ENCODE data around the gene PLXND1.

Gene PLXND1

DNA sequence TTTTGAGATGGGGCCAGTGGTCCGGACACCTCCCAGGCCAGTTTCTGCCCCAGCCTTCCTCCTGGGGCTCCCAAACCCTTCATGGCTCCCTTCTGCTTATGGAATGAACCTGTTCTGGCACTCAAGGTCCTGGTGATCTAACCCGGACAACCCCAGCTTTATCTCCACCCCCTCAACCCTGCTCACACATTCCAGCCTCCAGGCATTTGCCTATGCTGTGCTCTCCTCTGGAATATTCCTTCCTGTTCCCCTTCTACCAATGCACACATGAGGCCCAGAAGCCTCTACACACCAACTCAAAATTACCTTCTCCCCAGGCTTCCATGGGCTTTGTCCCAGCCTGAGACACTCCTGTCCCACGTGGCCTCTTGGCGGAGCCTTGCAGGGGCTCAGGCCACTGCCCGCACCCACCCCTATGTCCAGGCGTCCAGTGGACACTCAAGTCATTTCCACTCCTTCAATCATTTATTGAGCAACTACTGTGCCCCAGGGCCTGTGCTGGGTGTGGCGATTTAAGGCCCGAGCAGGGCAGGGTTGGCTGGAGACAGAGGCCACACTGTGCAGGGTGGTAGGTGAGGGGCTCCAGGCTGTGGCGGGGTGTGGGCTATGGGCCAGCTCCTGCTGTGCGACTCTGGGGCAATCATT, 18.8 kb downstream of the PLXND1 start:
- DNase-seq (ENCODE audit: low read depth in 2 of 3, low spot score in 2 of 3) = no peak

DNA sequence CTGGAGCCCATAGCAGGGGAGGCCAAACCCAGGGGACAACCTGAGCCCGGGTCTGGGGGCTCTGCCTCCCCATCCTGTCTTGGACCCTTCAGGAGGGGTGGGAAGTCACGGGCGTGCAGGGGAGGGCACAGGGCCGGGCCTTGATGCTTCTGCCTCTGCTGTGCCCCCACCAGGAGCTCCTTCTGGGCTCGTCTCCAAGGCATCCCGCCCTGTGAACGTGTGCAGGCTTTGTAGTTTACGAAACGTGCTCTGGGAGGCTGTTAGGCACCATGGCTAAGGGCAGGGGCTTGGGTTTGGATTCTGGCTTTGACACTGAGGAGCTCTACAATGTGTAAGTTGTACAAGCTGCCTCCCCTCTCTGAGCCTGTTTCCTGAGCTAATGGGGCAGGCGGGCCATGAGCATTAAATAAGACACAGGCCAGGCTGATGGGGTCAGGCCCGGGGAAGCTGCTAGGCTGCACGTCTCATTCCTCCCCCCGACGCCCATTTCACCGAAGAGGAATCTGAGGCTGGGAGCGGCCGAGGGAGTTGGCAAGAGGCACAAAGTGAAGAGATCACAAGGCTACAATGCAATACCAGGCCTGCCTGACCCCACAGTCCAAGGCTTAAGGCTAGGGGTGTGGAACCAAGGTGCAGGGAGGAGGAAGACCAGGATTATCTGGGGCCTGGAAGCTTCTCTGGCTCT, 19.6 kb downstream of the PLXND1 start:
- no peak for DNase-seq (ENCODE audit: low read depth in 2 of 3, low spot score in 2 of 3)

DNA sequence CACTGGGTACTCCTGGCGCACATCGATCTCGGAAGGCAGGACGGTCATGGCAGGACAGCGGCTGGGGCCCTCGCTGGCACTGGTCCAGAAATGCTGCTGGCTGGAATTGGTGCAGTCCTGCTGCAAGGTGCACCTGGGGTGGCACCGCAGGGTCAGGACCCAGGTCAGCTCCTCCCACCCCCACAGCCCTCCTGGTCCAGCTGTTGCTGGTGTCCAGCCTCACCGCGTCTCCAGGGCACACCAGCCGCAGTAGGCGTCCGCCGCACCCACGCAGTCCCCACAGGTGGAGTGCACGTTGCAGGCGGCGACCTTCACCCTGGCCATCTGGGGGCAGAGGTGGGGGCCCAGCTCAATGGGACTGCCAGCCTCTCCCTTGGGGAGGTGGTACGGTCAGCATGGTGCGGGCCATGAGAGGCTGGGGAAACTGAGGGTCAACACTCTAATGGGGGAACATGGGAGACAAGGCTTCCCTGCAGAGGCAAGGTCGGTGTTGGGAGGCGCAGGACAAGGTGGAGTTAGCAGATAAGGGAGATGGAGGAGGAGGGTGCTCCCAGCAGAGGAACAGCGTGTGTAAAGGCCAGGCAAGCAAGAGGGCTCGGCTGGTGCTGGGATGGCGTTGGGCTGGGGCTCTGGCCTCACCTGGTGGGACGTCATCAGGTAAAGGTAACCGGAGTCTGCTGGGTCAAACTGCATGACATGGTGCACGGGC, 20.4 kb downstream of the PLXND1 start:
- DNase-seq (ENCODE audit: low read depth in 2 of 3, low spot score in 2 of 3) = no peak

GRCh38 chr3:129584631-129585030, 21.8 kb downstream of the PLXND1 start:
- no peak for DNase-seq (ENCODE audit: low read depth in 2 of 3, low spot score in 2 of 3)

DNA sequence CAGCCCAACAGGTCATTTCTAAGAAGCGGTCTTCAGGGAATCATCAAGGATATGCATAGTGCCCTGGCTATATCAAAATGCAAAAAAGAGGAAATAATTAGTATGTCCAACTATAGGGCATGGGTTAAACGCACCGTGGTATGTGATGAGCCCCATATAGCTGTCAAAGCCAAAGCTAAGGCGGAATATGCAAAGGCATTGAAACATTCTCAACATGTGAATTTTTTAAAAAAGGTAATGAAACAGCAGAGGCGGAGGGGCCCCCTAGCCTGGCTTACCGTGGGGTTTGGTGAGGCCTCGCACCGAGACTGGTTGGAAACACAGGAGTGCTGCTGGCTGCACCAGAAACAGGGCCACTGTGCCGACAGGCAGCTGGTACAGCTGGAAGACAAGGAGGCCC, 23.2 kb downstream of the PLXND1 start:
- DNase-seq (ENCODE audit: low read depth in 2 of 3, low spot score in 2 of 3) = no peak

DNA sequence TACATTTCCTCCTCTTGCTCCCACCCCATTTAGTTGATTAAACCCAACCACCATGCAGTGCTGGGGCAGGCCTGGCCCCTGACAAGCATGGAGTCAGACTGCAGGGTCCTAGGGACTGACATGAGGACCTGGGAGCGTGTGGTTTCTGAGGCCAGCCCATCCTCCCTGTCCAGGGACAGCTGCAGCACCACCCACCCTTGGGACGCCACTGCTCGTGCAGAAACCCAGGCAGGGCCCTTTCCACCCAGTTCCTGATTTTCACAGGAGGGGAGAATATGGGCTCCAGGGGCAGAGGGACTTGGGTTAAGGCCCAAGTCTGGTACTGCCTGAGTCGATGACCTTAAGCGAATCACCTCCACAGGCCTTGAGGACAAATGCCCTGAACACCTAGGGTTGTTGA, 23.7 kb downstream of the PLXND1 start:
- no peak for DNase-seq (ENCODE audit: low read depth in 2 of 3, low spot score in 2 of 3)

DNA sequence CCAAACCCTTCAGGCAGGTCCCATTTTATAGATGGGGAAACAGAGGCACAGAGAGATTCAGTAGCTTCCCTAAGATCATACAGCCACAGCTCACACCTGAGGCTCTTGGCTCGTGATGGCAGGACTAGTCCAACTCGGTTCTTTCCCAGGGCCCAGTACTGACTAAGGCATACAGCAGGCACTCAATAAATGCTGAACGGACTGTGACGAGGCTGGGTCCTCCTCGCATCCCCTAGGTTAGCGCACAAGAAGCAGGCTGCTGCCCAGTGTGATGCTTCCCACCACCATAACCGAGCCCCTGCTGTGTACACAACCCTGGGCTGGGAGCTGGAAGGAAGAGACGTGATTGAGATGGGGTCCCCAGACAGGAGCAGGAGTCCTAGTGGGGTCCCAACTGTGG, 24.9 kb downstream of the PLXND1 start:
- DNase-seq (ENCODE audit: low read depth in 2 of 3, low spot score in 2 of 3) = no peak

- no peak for DNase-seq (ENCODE audit: low read depth in 2 of 3, low spot score in 2 of 3)
These were observed 26.5 kb downstream of the PLXND1 start for GRCh38 chr3:129579991-129580390.

DNA sequence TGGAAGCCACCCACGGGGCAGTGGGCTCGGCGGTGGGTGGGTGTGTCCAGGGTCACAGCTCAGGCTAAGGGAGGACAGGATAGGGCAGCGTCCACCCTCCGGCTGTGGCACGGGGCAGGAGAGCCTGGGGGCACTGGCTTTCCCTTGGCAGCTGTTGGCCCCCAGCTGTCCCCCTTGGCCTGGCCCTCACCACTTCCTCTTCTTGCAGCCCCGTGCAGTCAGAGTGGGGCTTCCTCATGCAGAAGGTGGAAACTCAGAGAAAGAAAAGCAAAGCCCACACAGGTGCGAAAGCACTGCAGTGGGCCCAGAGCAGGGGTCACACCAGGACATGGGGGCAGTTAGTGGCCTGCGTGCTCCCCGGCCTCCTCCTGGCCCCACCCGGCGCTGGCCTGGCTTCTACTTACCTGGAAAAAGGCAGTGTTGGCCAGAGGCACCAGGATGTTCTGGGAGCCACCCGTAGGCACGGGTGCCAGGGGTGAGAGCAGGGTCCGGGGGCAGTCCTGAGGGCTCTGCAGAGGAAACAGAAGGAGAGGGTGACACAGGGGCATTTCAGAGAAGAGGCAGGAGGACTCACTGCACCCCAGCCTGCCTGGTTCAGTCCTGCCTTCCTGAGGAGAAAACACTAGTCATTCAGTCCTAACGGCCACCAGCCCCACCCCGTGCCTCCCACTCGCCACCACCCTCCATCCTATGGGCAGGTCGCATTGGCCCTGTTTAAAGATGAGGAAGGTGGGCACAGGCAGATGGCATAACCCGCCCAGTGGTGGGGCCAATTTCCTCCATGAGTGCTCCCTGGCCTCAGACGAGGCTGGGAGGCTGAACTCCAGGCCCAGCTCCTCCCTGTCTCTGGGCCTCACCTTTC, 28.3 kb downstream of the PLXND1 start:
- DNase-seq (ENCODE audit: low read depth in 2 of 3, low spot score in 2 of 3) = no peak

- no peak for DNase-seq (ENCODE audit: low read depth in 2 of 3, low spot score in 2 of 3)
These were observed 29.1 kb downstream of the PLXND1 start for GRCh38 chr3:129577366-129577765.

DNA sequence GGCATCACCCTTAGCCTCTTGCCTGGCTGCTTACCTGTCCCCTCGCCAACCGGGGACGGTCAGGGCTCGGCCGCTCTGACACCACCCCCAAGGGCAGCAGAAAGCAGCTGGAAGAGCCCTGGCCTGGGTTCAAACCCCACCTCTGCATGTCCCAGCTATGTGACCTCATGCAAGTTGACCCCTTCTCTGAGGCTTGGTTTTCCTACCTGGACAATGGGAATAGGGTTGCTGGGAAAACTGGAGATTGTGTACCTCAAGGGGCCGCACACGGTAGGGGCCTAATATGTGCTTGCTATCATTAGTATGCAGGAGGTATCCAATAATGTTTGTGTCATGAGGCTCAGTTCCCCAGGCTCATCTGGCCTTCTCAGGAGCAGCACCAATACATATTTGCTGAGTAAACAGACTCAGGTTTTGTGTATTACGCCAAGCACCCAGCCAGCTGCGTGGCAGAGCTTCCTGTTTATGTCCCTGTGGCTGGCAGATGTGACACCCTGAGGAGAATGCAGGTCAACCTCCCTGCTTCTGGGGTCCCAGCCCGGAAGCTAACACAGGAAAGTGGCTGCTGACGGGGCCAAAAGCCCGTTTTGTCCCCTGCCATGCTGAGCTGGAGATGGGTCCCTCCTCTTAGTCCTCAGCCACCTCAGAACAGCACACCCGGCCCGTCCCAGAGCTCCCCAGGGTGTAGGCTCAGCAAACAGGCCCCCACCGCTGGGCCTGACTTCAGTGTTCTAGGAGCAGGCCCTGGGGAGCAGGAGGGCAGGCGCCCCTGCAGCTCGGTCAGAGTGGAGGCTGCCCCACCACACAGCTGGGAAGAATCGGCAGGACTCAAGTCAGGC, 29.7 kb downstream of the PLXND1 start:
- no peak for DNase-seq (ENCODE audit: low read depth in 2 of 3, low spot score in 2 of 3)

DNA sequence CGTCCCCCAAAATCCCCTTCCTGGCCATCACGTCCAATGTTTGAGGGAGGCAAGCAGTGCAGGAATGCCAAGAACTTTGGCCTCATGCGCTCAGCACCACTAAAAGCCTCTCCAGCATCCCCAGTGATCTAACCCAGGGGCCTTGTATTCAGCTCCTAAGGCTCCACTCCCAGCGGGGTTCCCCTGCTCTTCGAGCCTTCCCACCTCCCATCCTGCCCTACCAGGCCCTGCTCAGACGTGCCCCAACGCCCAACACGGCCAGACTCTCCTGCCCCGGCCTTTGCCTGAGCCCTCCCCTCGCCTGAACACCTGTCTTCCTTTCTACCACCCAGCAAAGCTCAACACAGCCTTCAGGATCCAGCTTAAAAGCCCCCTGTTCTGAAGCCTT, 30.5 kb downstream of the PLXND1 start:
- no peak for DNase-seq (ENCODE audit: low read depth in 2 of 3, low spot score in 2 of 3)

- no peak for DNase-seq (ENCODE audit: low read depth in 2 of 3, low spot score in 2 of 3)
These were observed 31.1 kb downstream of the PLXND1 start for GRCh38 chr3:129575233-129575996.

DNA sequence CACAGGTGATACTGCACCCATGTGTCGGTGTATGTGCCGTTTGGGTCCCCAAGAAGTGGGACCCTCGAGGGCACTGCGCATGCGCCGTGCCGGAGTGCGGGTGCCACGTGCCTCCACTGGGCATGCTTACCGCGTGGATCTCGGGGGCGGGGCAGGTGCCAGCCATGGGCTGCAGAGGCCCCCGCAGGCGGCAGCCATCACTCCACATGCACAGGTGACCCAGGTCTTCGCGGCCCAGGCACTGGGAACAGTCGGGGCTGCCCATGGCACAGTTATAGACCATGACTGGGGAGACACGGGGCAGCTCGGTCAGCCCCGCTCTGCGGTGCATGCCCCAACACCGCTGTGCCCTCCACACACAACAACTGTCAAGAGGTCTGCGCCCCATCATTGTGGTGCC, 32.3 kb downstream of the PLXND1 start:
- no peak for DNase-seq (ENCODE audit: low read depth in 2 of 3, low spot score in 2 of 3)

DNA sequence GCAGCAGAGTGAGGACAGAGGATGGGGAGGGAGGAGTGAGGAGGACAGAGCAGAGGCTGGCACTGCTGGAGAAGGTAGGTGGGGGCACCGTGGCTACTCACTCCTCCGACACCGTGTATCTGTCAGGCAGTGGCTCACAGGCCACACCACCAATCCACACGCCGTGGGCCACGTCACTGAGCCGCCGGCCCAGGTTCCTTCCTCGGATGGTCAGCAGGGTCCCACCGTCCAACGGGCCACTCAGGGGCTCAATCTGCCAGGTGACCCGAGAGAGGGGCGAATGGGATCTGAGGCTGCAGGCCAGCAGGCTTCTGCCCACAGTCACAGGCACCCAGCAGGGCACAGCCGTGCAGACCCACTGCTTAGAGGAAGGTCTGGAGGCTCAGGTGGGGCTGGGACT, 33.0 kb downstream of the PLXND1 start:
- no peak for DNase-seq (ENCODE audit: low read depth in 2 of 3, low spot score in 2 of 3)

DNA sequence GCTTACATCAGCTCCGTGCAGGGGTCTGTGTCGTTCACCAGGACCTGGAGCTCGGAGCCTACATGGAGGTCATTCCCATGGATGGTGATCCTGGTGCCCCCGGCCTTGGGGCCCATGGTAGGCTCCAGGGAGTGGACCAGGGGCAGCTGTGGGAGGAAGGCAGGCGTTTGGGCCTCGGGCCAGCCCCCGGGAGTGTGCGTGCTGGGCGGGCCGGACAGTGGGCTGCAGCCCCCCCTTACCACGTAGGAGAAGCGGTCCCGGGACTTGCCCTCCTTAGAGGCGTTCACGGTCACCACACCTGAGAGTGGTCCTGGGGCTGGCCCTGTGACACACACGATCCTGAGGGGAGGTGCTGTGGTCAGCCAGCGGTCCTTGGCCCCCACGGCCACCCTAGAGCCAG, 33.9 kb downstream of the PLXND1 start:
- DNase-seq (ENCODE audit: low read depth in 2 of 3, low spot score in 2 of 3) = no peak

DNA sequence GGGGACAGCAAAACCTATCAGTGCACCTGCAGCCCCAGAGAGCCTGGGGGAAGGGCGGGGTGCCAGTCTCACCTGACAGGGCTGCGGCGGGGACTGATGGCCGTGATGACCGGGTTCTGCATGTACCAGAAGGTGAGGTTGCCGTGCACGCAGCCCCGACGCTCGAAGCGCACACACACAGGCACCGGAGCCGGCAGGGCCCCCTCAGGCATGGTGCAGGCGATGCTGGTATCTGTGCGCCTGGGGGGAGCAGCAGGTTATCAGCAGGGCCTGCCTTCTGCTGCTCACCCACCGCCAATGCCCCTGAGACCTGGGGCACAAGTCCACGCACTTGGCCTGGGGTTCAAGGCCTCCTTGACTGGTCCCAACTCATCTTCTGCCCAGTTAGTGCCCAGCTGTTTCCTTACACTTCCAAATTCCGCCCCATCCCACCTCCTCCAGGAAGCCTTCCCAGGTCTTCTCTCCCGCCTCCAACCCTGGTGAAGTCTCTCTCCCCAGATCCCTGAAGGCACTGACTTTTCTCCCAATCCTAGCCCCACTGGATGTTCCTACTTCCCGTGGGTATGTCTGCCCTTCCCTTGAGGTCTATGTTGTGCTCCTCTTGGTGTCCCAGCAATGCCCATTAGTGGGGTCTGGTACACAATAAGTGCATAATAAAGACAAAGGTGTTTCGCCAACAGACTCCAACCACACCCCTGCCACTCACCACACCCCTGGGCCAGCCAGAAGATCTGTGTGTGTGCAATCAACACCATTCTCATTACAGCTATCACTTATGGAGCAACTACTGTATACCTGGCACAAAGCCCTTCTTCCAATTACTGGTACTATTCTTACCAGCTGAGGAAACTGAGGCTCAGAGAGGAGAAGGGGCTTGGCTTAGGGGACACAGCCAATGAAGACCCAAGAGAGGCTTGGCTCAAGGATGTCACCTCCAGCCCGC, 34.6 kb downstream of the PLXND1 start:
- no peak for DNase-seq (ENCODE audit: low read depth in 2 of 3, low spot score in 2 of 3)

- DNase-seq (ENCODE audit: low read depth in 2 of 3, low spot score in 2 of 3) = no peak
These were observed 36.6 kb downstream of the PLXND1 start for GRCh38 chr3:129569856-129570255.

DNA sequence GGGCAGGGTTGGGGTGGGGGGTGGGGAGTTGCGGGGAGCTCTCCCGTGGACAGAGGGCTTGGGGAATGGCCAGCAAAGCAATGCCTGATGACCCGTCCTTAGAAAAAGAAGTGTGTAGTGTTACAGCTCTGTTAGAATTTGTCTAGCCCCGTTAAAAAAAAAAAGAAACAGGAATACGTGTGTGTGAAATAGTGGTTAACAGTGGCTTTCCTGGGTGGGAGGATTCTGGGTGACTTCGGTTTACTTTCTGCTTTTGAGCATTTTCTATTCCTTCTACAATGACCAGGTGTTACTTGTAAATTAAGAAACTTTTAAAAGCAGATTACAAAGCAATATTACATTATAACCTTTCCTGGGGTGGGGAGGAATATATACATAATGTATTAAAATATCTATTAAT, 38.5 kb downstream of the PLXND1 start:
- DNase-seq (ENCODE audit: low read depth in 2 of 3, low spot score in 2 of 3) = no peak
